PC-3 (cell line): ENCODE data around the gene ZBED4.

Experiments used
- CTCF ChIP-seq: fragments of 300-600 bp; sonication (generic); conservative IDR thresholded peaks from 2 replicates; pipeline ENCODE4 v1.5.1; 2017; ENCODE audit warnings: antibody characterized with exemption, low read depth, mild to moderate bottlenecking, low read length
- EZH2 ChIP-seq: fragments of 300-600 bp; sonication (generic); IDR thresholded peaks from one replicate; pipeline ENCODE4 v1.6.1; 2017; ENCODE audit warnings: antibody characterized with exemption, mild to moderate bottlenecking, low read length; ENCODE audit not compliant: unreplicated experiment
- EZH2phosphoT487 ChIP-seq: fragments of 300-600 bp; sonication (generic); IDR thresholded peaks from 2 replicates; pipeline ENCODE4 v1.6.1; 2018; ENCODE audit warnings: mild to moderate bottlenecking, antibody characterized with exemption, low read length, borderline replicate concordance

GRCh38 chr22:49847751-49848689 lies 5.6 kb upstream of the ZBED4 start:
- TF ChIP-seq CTCF = no peak
- no peak for TF ChIP-seq EZH2
- TF ChIP-seq EZH2phosphoT487 = peak; percentile 45; the same call in 1 of the 2 replicates
